ENCODE results near the gene UQCRQ. TPM values are rescaled to one million over a fixed set of nuclear protein-coding genes. Genes with fewer than 3 reads are reported as not detected.

The UQCRQ gene
- total RNA-seq = 78.5 and 90.0 TPM in 2 replicates
- total RNA-seq (2013) = 124 TPM
- polyA plus RNA-seq = 57.7 and 71.1 TPM in 2 replicates
- polyA minus RNA-seq = 46.7 and 52.1 TPM in 2 replicates

DNA sequence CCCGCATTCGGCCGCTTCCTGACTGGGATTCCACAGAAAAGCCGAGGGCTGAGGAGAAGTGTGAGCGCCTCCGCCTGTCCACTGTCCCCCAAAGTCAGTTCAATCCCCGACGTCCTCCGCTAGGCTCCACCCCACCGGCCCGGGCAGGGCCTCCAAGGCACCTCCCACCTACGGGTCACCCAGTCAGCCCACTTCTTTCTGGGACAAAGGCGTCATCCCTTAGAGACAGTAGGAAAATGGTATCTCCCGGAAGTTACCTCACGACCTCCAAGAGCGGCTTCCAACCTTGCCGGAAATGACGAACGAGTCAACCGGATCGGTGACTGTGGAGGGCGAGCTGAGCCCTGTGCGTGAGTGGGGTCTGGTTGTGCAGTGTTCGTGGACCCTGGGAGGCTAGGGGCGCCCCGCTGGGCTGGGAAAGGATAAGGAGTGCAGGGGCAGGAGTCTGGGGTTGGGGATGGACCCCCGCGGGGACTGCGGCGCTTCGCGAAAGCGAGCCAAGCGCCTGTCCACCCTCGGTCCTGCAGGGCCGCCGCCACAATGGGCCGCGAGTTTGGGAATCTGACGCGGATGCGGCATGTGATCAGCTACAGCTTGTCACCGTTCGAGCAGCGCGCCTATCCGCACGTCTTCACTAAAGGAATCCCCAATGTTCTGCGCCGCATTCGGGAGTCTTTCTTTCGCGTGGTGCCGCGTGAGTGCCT, at the start of gene UQCRQ, which contains the start of gene GDF9:
Gene UQCRQ (plus strand): TSS at position 301 of the 704 bp plus-strand sequence. CDS start 240 bp downstream, at position 541.
Gene GDF9 (minus strand): TSS at position 128 of the 704 bp plus-strand sequence. CDS start 1,936 bp downstream, outside the sequence.
- Histone ChIP-seq H3K9me3 (ENCODE audit: control extremely low read depth in 1 of 3, control insufficient read depth in 2 of 3, insufficient read depth in 1 of 3, low read length in 2 of 3) (no peaks in the 10 kb centered on the region), H3K4me1 (ENCODE audit: control insufficient read depth in 2 of 2, insufficient read depth in 2 of 2, low read length in 2 of 2) (peaks cover 16 to 19% of the 10 kb centered on the region in 2 donors), H3K27me3 (replicated peaks in 1 of 4; ENCODE audit: control extremely low read depth in 1 of 4, control insufficient read depth in 3 of 4, insufficient read depth in 4 of 4, low read length in 3 of 4) (no peaks in the 10 kb centered on the region), H4K20me1 (ENCODE audit: control insufficient read depth, insufficient read depth, low read length, poor library complexity, severe bottlenecking) (no peaks in the 10 kb centered on the region), H3K9ac (ENCODE audit: low read length) (peak within 1 kb of the TSS; percentile 94), H2AFZ (ENCODE audit: insufficient read depth, low read depth, low read length, poor library complexity, severe bottlenecking) (peak within 1 kb of the TSS; percentile 98), H3K27ac (ENCODE audit: low read length in 2 of 2) (peak within 1 kb of the TSS; percentile 92 to 93), H3K79me2 (ENCODE audit: control insufficient read depth, insufficient read depth, low read length) (no peaks in the 10 kb centered on the region), H3K4me3 (ENCODE audit: control extremely low read depth in 1 of 5, extremely low read depth in 1 of 5, insufficient read depth in 1 of 5, low read depth in 2 of 5, low read length in 4 of 5) (peak within 1 kb of the TSS; percentile 67 to 93 (median 81)), H3K36me3 (replicated peaks in 1 of 2; ENCODE audit: control extremely low read depth in 1 of 2, control insufficient read depth in 1 of 2, extremely low read depth in 1 of 2, insufficient read depth in 2 of 2, low read length in 1 of 2) (peaks cover 0 to 8% of the 10 kb centered on the region in 2 experiments), H3K4me2 (replicated peaks; ENCODE audit: low read depth, low read length, poor library complexity, severe bottlenecking) (peak within 1 kb of the TSS; percentile 88)
- Mint-ChIP-seq H3K27ac (peak within 1 kb of the TSS; percentile 98), H3K4me3 (peak within 1 kb of the TSS; percentile 93), H3K27me3 (no peaks in the 10 kb centered on the region), H3K9me3 (ENCODE audit: insufficient read depth) (no peaks in the 10 kb centered on the region), H3K4me1 (peaks cover 26% of the 10 kb centered on the region)
- peak; percentile 99 for ATAC-seq (ENCODE audit: low read depth)
- POLR2A ChIA-PET = interaction anchor here (0.6 to 1.3 kb wide), 4 partner anchors 10 to 376 kb away, joined by 3 to 9 read pairs (median 3); partner anchors contain the start of gene IRF1
- no peak for TF ChIP-seq EZH2 (IDR thresholded peaks at IDR 0.05; ENCODE audit: borderline replicate concordance, insufficient read depth, low read depth, low read length, poor library complexity, severe bottlenecking)
- TF ChIP-seq, protein P1, sequence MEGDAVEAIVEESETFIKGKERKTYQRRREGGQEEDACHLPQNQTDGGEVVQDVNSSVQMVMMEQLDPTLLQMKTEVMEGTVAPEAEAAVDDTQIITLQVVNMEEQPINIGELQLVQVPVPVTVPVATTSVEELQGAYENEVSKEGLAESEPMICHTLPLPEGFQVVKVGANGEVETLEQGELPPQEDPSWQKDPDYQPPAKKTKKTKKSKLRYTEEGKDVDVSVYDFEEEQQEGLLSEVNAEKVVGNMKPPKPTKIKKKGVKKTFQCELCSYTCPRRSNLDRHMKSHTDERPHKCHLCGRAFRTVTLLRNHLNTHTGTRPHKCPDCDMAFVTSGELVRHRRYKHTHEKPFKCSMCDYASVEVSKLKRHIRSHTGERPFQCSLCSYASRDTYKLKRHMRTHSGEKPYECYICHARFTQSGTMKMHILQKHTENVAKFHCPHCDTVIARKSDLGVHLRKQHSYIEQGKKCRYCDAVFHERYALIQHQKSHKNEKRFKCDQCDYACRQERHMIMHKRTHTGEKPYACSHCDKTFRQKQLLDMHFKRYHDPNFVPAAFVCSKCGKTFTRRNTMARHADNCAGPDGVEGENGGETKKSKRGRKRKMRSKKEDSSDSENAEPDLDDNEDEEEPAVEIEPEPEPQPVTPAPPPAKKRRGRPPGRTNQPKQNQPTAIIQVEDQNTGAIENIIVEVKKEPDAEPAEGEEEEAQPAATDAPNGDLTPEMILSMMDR (IDR thresholded peaks at IDR 0.05) = no peak
- DNase-seq = peak; percentile 97
- WGBS (ENCODE audit: insufficient coverage) = under 1% methylated on average over 55 of the region's 55 CpGs
- intact Hi-C loops (cut with micrococcal nuclease) = loop anchor here (1.0 to 5.0 kb wide), 8 partner anchors 36 to 497 kb away; partner anchors contain the start of genes HSPA4, KIF3A, RAD50 and SHROOM1
- CTCF ChIA-PET = interaction anchor here (1.0 to 2.9 kb wide), 4 partner anchors 10 to 366 kb away, joined by 4 to 13 read pairs (median 6); partner anchors contain the start of gene SHROOM1
